Peyer's patch (tissue), 4 donors: ENCODE data around the gene ANKRD62.

Source experiments
- POLR2A ChIP-seq, 2 donors: fragments of 450-650 bp; IDR thresholded peaks; one replicate each; pipeline ENCODE4 v1.5.1; 2017; ENCODE audit warnings: antibody characterized with exemption in 2 of 2, mild to moderate bottlenecking in 2 of 2, moderate library complexity in 2 of 2
- TF ChIP-seq, protein P1 (sequence below), 6 experiments: fragments of 450-650 bp in 4 of 6; fragments of 200-600 bp in 2 of 6; sonication (generic) in 1 of 6; IDR thresholded peaks; one replicate each; pipeline ENCODE4 v1.5.1; 2017 to 2019; ENCODE audit warnings: antibody characterized with exemption in 6 of 6, mild to moderate bottlenecking in 3 of 6, moderate library complexity in 1 of 6

DNA sequence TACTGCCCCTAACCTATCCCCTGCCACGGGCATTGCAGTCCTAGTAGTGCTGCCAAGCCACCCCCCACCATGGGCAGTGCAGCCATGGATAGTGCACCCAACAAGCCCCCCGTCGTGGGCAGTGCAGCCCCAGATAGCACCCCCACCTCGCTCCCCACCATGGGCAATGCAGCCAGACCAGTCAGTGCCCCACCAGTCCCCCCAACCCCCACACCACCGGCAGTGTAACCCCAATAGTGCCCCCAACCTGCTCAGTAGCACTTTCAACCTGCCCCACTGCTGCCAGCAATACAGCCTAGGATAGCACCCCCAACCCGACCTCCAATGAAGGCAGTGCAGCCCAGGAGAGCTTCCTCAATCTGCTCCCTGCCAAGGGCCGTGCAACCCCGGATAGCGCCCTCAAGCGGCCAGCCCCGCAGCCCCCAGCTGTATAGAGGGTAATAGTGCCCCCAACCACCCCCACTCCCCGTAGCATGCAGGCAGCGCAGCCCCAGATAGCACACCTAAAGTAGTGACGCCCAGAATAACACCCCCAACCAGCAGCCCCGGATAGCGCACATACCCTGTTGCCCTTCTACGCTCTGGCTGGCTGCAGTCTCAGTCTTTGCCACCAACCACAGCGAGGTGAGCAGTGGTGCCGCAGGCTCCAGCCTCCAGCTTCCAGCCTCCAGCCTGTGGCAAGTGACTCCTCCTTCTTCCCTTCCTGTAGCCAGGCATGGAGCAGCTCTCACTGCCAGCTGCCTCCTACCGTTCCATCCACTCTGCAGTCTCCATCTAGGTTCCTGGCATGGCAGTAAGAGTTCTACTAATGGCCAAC lies 45.4 kb upstream of the ANKRD62 start:
- TF ChIP-seq, protein P1, sequence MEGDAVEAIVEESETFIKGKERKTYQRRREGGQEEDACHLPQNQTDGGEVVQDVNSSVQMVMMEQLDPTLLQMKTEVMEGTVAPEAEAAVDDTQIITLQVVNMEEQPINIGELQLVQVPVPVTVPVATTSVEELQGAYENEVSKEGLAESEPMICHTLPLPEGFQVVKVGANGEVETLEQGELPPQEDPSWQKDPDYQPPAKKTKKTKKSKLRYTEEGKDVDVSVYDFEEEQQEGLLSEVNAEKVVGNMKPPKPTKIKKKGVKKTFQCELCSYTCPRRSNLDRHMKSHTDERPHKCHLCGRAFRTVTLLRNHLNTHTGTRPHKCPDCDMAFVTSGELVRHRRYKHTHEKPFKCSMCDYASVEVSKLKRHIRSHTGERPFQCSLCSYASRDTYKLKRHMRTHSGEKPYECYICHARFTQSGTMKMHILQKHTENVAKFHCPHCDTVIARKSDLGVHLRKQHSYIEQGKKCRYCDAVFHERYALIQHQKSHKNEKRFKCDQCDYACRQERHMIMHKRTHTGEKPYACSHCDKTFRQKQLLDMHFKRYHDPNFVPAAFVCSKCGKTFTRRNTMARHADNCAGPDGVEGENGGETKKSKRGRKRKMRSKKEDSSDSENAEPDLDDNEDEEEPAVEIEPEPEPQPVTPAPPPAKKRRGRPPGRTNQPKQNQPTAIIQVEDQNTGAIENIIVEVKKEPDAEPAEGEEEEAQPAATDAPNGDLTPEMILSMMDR (IDR thresholded peaks at IDR 0.05), result no peak
- no peak for TF ChIP-seq POLR2A (IDR thresholded peaks at IDR 0.05)
